Right ventricle myocardium superior (tissue), 1 donor: ENCODE results near the gene ERN1. TPM values are rescaled to one million over a fixed set of nuclear protein-coding genes. Genes with fewer than 3 reads are reported as not detected.
"Not testable (repeated sequence)": the region's sequence is repeated elsewhere in the genome, so short reads cannot be mapped to it uniquely, and the experiment has no call there.

Source experiments
- ATAC-seq: fragments of 200-7000 bp; cut with Tn5 transposase; one replicate; pipeline ENCODE4 v1.9.1; 2020; ENCODE audit warnings: mild to moderate bottlenecking; ENCODE audit not compliant: poor library complexity
- DNase-seq: peaks from one replicate; pipeline ENCODE4 v3.0.0-alpha.2; 2020
- intact Hi-C: fragments of 100-400 bp; cut with DNase I; formaldehyde crosslinking; loops from one replicate; pipeline ENCODE4 v1.11.2; 2022
- total RNA-seq: library from RNA; stranded (reverse); fragmentation: NEBNext Ultra II Directional; extraction: Animal tissue kit (Norgen Biotek cat#: 25700); gene quantifications from one replicate; pipeline ENCODE4 v1.2.1, GENCODE V29; 2021
- donor health status: DM: no; HTN: yes; CAD: no; lungs with severe emphysema.

The ERN1 gene
- total RNA-seq, 1 donor from 2014 or later = 6.7 TPM

DNA sequence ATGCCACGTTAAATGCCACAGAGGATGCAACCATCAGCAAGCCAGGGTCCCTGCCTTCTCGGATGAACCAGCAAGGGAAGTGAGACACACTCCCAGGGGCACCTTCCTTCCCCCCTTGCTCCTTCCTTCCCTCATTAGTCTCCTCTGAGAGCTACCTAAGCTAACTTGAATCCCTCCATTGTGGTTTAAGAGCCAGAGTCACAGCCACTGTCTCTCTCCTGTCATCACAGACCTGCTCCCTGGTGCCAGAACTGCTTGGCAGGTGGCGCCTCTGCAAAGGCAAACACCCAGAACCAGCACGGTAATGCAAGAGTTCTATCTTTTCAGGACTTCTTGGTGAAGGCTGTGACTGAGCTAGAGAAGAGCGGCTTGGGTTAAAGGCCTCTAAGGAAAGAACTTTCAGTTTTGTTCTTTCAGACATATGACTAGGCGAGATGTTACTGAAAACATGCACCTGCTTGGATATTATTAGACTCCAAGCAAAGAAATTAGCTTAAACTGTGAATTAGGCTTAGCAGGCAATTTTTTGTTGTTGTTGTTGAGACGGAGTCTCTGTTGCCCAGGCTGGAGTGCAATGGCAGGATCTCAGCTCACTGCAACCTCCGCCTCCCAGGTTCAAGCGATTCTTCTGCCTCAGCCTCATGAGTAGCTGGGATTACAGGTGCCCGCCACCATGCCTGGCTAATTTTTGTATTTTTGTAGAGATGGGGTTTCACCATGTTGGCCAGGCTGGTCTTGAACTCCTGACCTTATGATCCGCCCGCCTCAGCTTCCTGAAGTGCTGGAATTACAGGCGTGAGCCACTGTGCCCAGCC lies 8.8 kb downstream of the ERN1 start:
- peak; percentile 61 for ATAC-seq
- intact Hi-C loops, DNase-seq: not testable (repeated sequence)

DNA sequence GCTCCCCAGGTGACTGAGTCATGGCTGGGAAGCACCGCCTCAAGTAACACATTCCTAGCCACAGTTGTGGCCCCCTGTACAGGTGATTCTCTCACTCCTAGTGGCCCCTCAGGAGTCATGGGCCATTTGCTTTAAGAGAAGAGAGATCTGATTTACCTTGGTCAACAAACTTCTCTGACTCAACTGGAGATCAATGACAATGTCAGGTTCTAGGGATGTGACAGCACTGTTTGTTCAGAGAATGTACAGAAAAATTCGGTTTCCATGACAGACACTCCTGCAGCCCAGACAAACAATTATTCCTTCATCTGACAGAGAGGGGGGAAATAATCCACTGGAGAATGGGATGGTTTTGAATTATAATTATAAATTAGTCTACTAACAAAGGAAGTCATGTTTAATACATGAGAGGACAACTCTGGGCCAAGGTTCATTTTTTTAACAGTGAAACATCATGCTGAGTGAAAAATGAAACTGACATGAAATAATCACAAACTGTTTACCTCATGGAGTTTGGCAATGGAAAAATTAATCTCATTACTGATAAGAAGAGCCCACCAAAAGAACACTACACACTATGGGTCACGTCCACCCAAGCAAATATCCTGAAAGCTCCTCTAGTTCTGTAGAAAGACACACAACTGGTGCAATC lies 9.7 kb downstream of the ERN1 start:
- intact Hi-C loops = no loop called here
- no peak for ATAC-seq
- no peak for DNase-seq

DNA sequence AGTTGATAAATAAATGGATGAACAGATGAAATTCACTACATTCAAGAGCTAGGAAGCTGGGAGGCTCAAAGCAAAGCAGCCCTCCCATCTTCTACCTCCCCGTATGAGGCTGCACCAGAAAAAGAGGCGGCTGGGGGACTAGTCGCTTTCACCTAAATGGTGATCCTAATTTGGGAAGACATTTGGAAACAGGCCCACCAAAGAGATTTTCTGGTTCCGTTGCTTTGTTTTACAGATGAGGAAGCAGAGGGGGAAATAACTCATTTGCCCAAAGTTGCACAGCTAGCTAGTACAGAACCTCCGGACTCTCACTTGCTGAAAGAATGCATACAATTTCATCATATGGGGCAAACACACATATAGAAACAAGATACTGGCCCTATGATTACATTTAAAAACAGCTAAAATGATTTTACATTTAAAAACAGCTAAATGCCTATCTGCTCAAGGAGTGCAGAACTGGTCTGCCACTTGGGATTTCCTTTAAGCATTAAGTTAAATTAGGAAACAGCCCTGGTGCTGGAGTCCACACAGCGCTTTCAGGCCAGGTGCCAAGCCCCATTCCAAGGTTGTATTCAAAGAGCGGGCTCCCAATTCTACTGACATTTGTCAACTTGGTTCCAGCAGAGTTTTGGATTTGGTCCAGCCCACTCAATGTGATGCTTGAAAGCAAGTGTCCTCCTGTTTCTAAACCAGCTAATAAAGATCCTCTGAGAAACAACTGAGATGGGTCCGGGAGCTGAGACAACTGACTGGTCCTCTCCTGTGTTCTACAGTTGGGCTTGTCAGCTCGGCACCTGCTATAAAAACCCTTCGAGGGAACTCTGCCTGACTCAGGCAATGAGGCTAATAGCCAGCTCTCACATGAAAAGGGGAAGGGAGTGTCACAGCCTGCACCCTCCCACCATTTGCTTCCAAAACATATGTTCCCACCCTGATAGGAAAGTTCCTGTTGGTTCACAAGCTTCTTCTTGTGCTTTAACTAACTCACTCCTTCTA lies 11.7 kb downstream of the ERN1 start:
- ATAC-seq (peak; percentile 74), DNase-seq (peak; percentile 65)
- intact Hi-C loops = no loop called here

DNA sequence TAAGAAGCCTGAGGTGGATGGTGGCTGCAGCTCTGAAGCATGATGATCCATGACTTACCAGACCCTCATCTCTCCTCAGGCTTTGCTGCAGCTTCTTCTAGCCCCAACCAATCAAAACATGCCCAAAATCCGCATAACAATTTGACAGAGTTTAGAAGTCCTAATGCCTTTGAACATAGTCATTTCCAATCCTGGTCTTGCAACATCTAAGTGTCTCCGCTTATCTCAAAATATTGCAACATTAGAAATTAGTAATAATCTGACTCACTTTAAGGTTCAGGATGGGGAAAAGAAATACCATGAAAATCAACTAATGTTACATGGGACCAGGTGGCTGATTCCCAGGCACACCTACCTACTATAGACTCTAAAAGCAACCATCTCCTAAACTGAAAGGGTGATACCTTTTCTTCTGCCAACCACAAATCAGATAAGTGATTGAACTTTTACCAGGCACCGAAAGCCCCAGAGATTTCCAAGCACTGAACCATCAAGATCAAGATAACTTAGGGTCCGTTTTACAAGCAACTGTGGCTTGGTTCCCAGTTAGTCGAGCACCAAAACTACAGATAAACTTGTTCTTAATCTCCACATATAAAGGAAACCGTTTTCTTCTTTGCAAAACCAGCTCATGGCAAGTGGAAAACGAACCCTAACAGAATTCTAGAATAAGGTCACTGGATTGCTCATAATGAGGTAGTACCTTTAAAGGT lies 14.0 kb downstream of the ERN1 start:
- peak; percentile 38 for ATAC-seq
- no peak for DNase-seq
- intact Hi-C loops = no loop called here

DNA sequence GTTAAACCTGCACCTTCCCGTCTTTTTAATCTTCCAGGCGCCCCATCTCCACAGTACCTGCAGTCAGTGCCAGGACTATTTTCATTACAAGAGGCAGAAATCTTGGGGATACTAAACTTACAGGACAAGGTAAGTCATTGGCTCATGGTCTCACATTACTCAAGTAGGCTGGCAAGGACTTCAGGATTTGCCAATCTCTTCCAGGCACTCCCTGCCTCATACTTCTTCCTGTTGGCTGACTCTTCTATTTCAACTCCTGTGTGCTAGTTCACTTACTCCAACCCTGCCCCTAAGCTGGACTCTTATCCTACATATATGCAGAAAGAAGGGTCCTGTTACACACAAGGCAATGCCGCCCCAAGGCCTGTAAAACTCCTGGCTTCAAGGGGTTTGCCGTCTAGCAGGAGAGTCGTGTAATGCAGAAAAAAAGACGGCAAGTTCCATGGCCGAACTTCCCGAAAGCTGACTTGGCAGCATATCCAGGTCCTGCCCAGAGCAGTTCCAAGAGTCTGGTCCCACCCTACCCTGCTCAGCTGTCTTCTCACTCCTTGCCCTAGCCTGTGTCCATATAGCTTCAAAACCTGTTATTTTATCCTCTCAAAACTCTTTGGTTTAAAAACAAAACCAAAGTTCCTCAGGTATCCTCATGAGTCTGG lies 14.8 kb downstream of the ERN1 start:
- no peak for ATAC-seq
- DNase-seq = no peak

DNA sequence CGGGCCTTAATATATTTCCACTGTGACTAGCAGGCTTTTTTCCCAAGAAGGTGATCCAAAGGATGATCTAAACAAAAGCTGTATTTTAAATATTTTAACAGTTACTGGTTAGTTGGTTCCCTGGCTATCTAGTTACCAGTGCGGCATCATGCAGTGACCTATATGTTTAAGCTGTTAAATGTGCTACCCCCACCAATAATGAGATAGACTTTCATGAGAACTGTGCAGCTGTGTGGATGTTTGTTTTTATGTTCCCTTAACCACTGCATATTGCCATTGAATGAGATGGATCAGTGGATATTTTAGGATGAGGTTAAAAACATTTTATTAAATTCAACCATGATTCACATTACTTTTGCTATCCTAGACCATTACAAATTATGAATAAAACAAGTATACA lies 16.9 kb downstream of the ERN1 start:
- ATAC-seq = no peak
- intact Hi-C loops = no loop called here
- no peak for DNase-seq

More for the DNA sequence above, 14.8 kb downstream of the ERN1 start:
- intact Hi-C loops = no loop called here

DNA sequence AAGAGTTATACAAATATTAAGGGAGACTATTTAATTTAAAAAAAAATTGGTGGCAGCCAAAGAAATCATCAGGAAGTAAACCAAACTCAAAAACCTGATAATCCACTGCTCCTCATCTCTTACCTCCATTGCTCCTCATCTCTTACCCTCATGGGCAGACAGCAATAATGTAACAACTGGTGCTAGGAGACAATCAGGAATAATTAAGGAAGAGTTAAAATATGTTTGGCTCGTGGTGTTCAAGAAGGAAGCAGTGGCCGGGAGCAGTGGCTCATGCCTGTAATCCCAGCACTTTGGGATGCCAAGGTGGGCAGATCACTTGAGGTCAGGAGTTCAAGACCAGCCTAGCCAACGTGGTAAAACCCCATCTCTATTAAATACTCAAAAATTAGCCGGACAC lies 18.1 kb downstream of the ERN1 start:
- no peak for ATAC-seq
- intact Hi-C loops = no loop called here
- DNase-seq = no peak

DNA sequence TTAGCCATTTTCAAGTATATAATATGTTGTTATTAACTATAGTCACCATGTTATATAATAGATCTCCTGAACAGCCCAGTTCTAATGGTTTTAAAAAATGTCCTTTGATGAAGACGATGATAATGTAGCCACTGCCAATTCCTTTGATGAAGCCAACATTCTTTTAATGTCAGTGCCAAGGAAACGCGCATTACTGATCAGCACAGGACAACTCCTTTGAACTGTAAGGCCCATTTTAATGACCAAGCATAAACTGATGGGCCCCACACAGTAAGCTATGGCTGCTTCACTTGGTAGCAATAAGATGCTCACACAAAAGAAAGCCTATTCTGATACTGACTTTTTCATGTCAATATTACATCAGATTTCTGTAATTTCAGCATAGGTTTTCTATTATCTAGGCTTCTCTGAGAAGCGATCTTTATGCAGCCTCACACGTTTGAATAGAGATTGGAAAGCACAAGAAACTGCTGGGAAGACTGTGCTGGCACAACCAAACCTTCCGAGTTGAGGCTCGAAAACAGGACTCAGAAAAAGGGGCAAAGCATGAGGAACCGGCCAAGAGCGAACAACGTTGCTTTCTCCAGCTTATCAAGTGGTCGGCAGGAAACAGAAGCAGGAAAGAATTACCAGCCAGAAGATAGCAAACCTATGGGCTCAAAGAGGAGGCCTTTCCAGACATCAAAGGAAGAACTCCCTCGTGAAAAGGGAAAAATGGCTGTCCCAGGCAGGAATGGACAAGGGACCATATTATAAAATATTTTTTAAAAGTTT lies 19.4 kb downstream of the ERN1 start:
- no peak for ATAC-seq
- intact Hi-C loops = no loop called here
- no peak for DNase-seq

DNA sequence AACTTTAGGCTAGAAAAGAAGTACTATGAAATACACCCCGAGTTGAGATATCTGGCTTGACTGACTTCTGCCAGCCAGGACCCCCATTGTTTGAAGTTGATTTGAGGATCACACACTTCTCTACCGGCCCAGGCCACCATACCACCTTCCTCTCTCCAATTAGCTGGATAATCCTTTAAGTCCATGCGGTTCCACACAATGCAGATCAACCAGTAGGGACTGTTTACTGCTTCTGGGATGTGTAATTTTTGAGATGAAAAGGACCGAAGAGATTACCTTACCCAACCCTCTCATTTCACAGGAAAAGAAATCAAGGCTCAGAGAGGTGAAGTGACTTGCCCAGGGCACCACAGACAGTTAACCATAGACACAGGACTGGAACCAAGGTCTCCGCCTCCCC lies 20.5 kb downstream of the ERN1 start:
- ATAC-seq (no peak), DNase-seq (no peak)
- intact Hi-C loops = no loop called here

DNA sequence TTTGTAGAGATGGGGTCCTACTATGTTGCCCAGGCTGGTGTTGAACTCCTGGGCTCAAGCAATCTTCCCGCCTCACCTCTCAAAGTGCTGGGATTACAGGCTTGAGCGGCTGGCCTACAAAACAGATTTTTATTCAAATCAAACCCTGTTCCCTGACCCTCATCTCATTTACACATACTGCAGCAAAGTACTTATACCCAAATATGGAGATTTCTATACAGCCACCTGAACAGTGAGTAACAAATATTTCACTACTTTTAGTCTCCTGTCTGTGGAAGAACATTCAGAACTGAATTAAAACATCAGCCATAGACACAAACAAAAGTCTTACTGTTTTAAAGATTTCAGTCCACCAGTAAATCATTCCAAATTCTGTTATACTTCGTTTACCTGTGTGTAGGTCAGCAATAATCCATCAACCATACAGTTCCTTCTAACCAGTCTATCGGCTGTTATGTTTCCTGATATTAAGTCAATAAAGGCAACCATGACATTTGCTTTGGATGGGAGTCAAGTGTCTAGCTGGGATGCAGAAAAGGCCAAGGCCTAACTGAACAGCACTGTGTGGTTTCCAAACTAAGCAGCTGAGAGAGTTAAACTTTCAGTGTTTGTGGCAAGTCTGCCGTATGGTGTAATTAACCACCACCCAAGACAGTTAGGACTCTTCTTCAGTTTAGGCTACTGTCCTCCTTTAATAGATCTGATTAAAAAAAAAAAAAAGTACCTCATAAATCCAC lies 22.3 kb downstream of the ERN1 start:
- no peak for ATAC-seq
- DNase-seq = no peak
- intact Hi-C loops = no loop called here

DNA sequence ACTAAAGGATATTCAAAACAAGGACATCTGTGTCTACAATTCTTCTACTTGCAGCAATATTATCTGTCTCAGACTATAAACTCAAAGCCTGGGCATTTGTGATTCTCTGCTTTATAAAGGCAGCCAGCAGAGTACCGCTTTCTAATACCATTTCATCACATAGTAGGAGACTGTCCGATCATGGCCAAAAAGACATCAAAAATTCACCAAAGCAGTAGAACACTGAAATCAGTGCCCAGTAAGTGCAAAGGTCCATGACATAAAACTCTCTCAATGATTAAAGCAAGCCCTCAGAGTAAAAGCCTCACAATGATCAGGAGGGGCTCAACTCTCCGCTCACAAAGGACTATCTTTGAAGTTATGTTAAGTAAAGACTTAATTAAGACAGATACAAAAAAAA lies 23.0 kb downstream of the ERN1 start:
- no peak for DNase-seq
- intact Hi-C loops = no loop called here
- ATAC-seq = no peak

DNA sequence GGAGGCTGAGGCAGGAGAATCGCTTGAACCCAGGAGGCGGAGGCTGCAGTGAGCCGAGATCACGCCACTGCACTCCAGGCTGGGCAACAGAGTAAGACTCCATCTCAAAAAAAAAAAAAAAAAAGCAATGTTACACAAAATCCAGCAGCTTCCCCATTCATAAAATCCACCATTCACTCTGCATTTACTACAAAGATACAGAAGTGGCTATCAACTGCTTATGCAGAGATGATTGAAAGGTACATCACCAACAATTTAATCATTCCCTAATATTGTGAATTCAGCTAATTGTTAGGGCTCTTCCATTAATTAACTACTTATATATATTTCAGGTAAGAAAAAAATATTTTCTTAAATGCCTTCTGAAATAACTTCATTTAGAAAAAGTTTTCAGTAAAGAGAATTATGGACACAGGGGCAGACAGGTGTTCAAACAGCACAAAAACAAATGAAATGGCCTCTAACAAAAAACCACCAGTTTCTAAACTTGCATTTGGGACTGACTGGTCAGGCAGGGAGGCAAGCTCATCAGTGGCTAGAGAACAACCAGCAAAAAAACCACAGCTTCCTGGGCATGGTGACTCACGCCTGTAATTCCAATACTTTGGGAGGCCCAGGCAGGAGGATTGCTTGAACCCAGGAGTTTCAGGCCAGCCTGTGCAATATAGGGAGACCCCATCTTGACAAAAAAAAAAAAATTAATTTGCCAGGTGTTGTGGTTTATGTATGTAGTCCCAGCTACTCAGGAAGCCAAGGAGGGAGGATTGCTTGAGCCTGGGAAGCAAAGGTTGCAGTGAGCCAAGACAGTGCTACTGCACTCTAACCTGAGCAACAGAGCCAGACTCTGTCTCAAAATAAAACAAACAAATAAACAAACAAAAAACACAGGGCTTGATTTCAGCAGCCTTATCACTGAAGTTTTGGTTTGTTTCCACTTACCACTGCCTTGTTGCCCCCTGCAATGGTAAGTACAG lies 26.3 kb downstream of the ERN1 start:
- DNase-seq (no peak), ATAC-seq (no peak)
- intact Hi-C loops = no loop called here

DNA sequence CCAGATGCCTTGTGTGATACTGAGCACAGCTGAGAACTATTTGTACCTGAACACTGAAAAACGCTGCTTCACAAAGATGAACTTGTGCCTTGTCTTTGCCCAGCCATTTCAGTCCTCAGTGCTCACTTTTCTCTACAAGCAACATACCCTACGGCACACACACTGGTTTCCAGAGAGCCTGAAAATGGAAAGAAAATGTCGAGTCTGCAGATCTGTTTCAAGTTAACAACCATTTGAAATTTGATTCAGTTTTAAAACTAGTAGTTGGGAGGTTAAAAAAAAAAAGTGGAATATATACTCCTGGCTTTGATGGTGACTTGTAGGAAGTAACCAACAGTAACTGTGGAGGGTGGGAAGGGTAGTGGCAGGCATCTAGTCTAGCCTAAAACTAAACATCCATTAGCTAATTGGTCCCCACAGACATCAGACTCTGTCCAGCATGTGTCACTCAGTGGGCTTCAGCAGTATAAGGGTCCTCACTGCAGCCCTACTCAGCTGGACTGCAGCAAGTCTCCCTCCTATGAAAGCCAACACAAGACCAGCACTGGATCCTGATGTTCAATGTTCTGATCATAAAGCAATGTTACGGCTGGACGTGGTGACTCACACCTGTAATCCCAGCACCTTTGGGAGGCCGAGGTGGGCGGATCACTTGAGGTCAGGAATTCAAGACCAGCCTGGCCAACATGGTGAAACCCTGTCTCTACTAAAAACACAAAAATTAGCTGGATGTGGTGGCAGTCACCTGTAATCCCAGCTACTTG lies 27.1 kb downstream of the ERN1 start:
- intact Hi-C loops = no loop called here
- ATAC-seq (no peak), DNase-seq (no peak)

DNA sequence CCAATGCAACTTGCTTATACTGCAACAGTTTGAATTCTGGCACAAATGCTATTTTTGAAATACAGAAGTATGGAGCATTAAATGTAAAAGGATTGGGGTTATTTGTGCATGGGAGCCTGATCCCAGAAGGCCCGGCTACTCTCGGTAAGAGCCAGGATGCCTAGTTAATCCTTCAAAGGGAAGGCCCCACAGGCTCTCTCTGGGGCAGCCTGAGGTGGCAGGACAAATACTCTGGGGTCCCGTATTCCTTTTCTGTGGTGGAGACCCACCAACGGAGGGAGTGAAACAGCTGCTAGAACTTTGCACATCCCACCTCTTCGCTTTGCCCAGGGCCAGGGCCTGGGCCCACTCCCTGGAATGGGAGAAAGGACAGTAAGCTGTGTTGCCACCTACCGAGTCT lies 30.4 kb downstream of the ERN1 start:
- DNase-seq = no peak
- no peak for ATAC-seq
- intact Hi-C loops = no loop called here
